Breast epithelium (tissue), 4 donors: ENCODE data around the gene SLC16A7. TPM values are rescaled to one million over a fixed set of nuclear protein-coding genes. Genes with fewer than 3 reads are reported as not detected.

Source experiments
- DNase-seq, 2 donors: peaks; one replicate each; pipeline ENCODE4 v3.0.0-alpha.2; 2019; ENCODE audit warnings: low spot score in 2 of 2
- H3K27ac ChIP-seq, 2 donors: fragments of 200-600 bp; sonication (generic) in 1 of 2; one replicate each; pipeline ENCODE4 v1.5.1; 2016 to 2019; ENCODE audit warnings: mild to moderate bottlenecking in 1 of 2
- H3K27me3 ChIP-seq, 2 donors: fragments of 200-600 bp; sonication (generic) in 1 of 2; one replicate each; pipeline versions ENCODE4 v1.5.1 to v1.6.0; 2017 to 2019; ENCODE audit warnings: control low read depth in 1 of 2, mild to moderate bottlenecking in 1 of 2
- H3K36me3 ChIP-seq: fragments of 200-600 bp; one replicate; pipeline ENCODE4 v1.5.1; 2019
- H3K4me1 ChIP-seq, 2 donors: fragments of 200-600 bp; sonication (generic); one replicate each; pipeline ENCODE4 v1.5.1; 2016 to 2019; ENCODE audit warnings: control low read depth in 1 of 2
- H3K4me3 ChIP-seq, 3 donors: fragments of 200-600 bp; sonication (generic); 1 replicate in 2 of 3; 2 replicates in 1 of 3; pipeline ENCODE4 v1.5.1; 2016 to 2019; ENCODE audit warnings: mild to moderate bottlenecking in 3 of 3, moderate library complexity in 2 of 3
- H3K9me3 ChIP-seq, 2 donors: fragments of 200-600 bp; sonication (generic) in 1 of 2; one replicate each; pipeline ENCODE4 v1.5.1; 2016 to 2019; ENCODE audit warnings: control low read depth in 1 of 2
- POLR2A ChIP-seq: fragments of 450-650 bp; IDR thresholded peaks from one replicate; pipeline ENCODE4 v1.6.1; 2016; ENCODE audit warnings: antibody characterized with exemption, mild to moderate bottlenecking, moderate library complexity
- POLR2AphosphoS5 ChIP-seq, 3 donors: sonication (generic); formaldehyde crosslinking; IDR thresholded peaks; one replicate each; pipeline ENCODE4 v1.6.1; 2017; ENCODE audit warnings: antibody characterized with exemption in 3 of 3
- intact Hi-C: fragments of 100-400 bp; cut with DNase I; formaldehyde crosslinking; loops from one replicate; pipeline ENCODE4 v1.15.1; 2023; ENCODE audit warnings: low total_unique reads
- total RNA-seq, 3 donors: library from RNA; depleted of rRNA; stranded (reverse); fragments of >200 nt; gene quantifications; one replicate each; pipeline ENCODE4 v1.1.0, GENCODE V29; 2016
- TF ChIP-seq, protein P1 (sequence below), 3 donors: fragments of 450-650 bp; IDR thresholded peaks; one replicate each; pipeline ENCODE4 v1.5.1; 2016 to 2017; ENCODE audit warnings: antibody characterized with exemption in 3 of 3, mild to moderate bottlenecking in 3 of 3, moderate library complexity in 3 of 3

Gene SLC16A7
- total RNA-seq, 3 donors from 2014 or later: 14.5 to 53.4 (median 51.2) TPM

DNA sequence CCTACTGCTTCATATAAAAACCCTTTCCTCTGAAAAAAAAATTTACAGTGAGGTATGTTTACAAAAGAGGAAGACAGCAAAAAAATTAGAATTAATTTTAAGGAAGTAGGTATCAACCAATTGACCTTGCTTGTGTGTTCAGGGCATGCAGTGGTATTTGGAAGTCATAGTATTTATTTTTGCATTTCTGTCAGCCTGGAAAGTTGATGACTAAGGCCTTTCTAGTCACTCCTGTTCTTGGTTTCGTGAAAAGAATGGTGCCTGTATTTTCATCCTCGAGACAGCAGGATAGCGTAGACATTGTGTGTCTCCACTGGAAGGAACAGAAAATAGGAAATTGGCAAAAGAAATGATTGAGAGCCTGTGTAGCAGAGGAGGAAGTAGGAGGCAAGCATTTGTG is 24.5 kb downstream of the SLC16A7 start:
- intact Hi-C loops: no loop called here
- no peak for DNase-seq
- Histone ChIP-seq H3K4me1 (no peaks in the 10 kb centered on the region), H3K36me3 (no peaks in the 10 kb centered on the region), H3K9me3 (no peaks in the 10 kb centered on the region), H3K4me3 (no peak overlapping the region), H3K27ac (no peak overlapping the region), H3K27me3 (no peaks in the 10 kb centered on the region)
- TF ChIP-seq POLR2AphosphoS5 (IDR thresholded peaks at IDR 0.05) (no peak), POLR2A (no peak)
- TF ChIP-seq, protein P1, sequence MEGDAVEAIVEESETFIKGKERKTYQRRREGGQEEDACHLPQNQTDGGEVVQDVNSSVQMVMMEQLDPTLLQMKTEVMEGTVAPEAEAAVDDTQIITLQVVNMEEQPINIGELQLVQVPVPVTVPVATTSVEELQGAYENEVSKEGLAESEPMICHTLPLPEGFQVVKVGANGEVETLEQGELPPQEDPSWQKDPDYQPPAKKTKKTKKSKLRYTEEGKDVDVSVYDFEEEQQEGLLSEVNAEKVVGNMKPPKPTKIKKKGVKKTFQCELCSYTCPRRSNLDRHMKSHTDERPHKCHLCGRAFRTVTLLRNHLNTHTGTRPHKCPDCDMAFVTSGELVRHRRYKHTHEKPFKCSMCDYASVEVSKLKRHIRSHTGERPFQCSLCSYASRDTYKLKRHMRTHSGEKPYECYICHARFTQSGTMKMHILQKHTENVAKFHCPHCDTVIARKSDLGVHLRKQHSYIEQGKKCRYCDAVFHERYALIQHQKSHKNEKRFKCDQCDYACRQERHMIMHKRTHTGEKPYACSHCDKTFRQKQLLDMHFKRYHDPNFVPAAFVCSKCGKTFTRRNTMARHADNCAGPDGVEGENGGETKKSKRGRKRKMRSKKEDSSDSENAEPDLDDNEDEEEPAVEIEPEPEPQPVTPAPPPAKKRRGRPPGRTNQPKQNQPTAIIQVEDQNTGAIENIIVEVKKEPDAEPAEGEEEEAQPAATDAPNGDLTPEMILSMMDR (IDR thresholded peaks at IDR 0.05): no peak

DNA sequence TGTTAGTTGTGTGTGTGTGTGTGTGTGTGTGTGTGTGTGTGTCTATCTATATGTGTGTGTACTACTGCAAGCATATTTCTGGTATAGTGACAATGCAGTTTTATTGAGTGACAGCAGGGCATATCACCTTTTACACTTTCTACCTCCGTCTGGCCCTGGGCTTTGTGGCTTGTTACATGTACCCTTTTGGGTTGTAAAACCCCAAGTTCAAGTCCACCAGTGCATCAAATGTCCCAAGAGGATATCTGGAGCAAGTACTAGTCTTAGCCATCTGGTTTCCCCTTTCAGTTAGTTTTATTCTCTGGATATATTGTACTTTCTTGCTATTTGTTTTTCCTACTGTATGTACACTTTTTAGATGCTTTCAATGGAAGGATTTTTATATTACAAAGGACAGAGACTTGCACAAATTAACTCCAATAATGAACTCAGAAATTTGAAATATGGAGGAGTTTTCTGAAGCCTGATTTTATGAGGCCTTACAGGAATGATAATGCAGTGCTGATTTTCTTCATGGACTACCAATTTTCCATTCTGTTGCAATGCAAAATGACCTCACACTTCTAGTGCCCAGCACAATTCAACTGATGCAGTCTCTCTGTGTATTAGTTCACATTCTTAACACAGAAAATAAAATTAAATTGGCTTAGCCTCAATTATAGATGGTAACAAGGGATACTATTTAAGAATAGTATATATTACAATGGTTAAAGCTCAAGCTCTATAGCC is 29.1 kb downstream of the SLC16A7 start:
- Histone ChIP-seq H3K9me3 (no peaks in the 10 kb centered on the region), H3K4me1 (no peaks in the 10 kb centered on the region), H3K36me3 (no peaks in the 10 kb centered on the region), H3K27ac (no peak overlapping the region), H3K27me3 (no peaks in the 10 kb centered on the region), H3K4me3 (no peak overlapping the region)
- DNase-seq: no peak
- no peak for TF ChIP-seq POLR2A
- intact Hi-C loops: no loop called here

DNA sequence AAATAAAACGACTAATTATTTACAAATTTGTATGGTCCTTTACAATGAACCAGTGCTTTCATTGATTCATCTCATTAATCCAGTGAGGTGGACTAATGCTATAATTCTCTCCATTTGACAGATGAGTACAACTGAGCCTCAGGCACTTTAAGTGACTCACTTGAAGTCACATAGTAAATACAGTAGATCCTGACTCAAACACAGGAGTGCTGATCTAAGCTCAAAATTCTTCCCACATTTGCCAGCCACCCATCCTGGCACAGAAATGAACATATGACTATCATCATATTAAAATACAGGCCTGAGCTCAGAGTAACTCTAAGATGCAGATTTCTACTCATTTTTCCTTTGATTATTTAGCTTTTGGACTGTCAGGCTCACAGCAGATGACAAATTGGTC is 30.6 kb downstream of the SLC16A7 start:
- Histone ChIP-seq H3K4me1 (no peaks in the 10 kb centered on the region), H3K36me3 (no peaks in the 10 kb centered on the region), H3K27me3 (no peaks in the 10 kb centered on the region), H3K4me3 (no peak overlapping the region), H3K27ac (no peak overlapping the region), H3K9me3 (no peaks in the 10 kb centered on the region)
- DNase-seq: no peak
- TF ChIP-seq, protein P1 (IDR thresholded peaks at IDR 0.05): no peak
- TF ChIP-seq POLR2A (no peak), POLR2AphosphoS5 (IDR thresholded peaks at IDR 0.05) (no peak)
- intact Hi-C loops: no loop called here

DNA sequence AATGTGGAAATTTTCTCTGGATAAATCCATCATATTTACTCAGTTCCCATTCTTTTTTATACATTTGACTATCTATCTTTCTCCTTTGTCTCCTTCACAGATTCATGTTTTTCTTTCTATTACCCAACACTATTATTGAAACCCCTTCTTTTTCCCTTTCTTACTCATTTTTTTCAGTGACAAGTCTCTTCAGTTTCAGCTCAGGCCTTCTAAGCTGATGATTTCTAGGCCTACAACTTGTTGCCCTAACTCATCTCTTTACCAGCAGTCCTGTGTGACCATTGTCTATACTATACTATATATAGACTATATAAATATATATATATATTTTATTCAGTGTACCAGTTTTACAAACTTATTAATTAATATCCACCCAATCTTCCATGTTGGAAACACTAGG is 31.8 kb downstream of the SLC16A7 start:
- Histone ChIP-seq H3K27ac (no peak overlapping the region), H3K36me3 (no peaks in the 10 kb centered on the region), H3K4me3 (no peak overlapping the region), H3K4me1 (no peaks in the 10 kb centered on the region), H3K9me3 (no peaks in the 10 kb centered on the region), H3K27me3 (no peaks in the 10 kb centered on the region)
- intact Hi-C loops: no loop called here
- DNase-seq: no peak
- TF ChIP-seq POLR2AphosphoS5 (IDR thresholded peaks at IDR 0.05) (no peak), POLR2A (no peak)
- TF ChIP-seq, protein P1 (IDR thresholded peaks at IDR 0.05): no peak

DNA sequence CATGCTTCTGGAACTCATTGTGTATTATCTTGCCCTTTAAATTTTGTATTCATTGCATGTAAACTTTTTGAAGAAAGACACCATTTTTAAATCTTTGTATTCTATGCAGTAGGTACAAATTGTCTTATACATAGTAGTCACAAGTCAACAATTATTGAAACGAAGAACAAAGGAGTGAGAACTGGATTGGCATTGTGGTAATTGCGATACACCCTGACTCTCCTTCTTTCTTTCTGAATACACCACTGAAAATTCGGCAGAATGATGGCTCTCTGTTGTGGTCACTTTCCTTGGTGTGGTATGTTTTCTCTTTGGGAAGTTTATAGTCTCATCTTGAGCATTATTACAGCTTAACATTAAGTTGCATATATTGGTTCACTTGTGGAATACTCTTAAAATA is 34.1 kb downstream of the SLC16A7 start:
- DNase-seq: no peak
- Histone ChIP-seq H3K4me3 (no peak overlapping the region), H3K27ac (no peak overlapping the region), H3K4me1 (no peaks in the 10 kb centered on the region), H3K36me3 (no peaks in the 10 kb centered on the region), H3K27me3 (no peaks in the 10 kb centered on the region), H3K9me3 (no peaks in the 10 kb centered on the region)
- TF ChIP-seq POLR2AphosphoS5 (IDR thresholded peaks at IDR 0.05) (no peak), POLR2A (no peak)
- TF ChIP-seq, protein P1 (IDR thresholded peaks at IDR 0.05): no peak
- intact Hi-C loops: no loop called here
